GM12892 (cell line): ENCODE results near the gene COA6.

Experiments
- POLR2A ChIP-seq: IDR thresholded peaks from 2 replicates; pipeline ENCODE4 v1.6.1; 2011; ENCODE audit warnings: low read depth, low read length, control low read depth
- POLR2AphosphoS5 ChIP-seq: IDR thresholded peaks from 2 replicates; pipeline ENCODE4 v1.6.1; 2011; ENCODE audit warnings: low read depth, low read length, control low read depth

- TF ChIP-seq POLR2A (no peak), POLR2AphosphoS5 (no peak)
Measured at GRCh38 chr1:234369784-234370183, 3.5 kb upstream of the COA6 start.
